Stomach (tissue), 4 donors: ENCODE data around the gene B4GALNT4.

Experiments used
- CTCF ChIP-seq, 7 experiments: fragments of 450-650 bp in 4 of 7; fragments of 200-600 bp in 3 of 7; sonication (generic) in 3 of 7; IDR thresholded peaks; one replicate each; pipeline ENCODE4 v1.5.1; 2016 to 2019; ENCODE audit warnings: antibody characterized with exemption in 7 of 7, control low read depth in 2 of 7, mild to moderate bottlenecking in 1 of 7
- POLR2A ChIP-seq, 4 donors: fragments of 450-650 bp; IDR thresholded peaks; one replicate each; pipeline ENCODE4 v1.6.1; 2016; ENCODE audit warnings: antibody characterized with exemption in 4 of 4, control low read depth in 2 of 4, mild to moderate bottlenecking in 1 of 4, moderate library complexity in 1 of 4

- TF ChIP-seq CTCF (IDR thresholded peaks at IDR 0.05) (no peak), POLR2A (IDR thresholded peaks at IDR 0.05) (no peak)
Observed at GRCh38 chr11:405323-405953, 36.1 kb downstream of the B4GALNT4 start.
